NOMO-1 treated with dmso at 0.1 percent for 144 hours (cell line): ENCODE data around the gene ATP10A.

Source experiments
- DNase-seq: peaks from one replicate; lab custom pipeline; 2025; ENCODE audit not compliant: unreplicated experiment; lab: John Stamatoyannopoulos, UW

Gene ATP10A

GRCh38 chr15:25830844-25831451 is 32.2 kb downstream of the ATP10A start:
- no peak for DNase-seq

- no peak for DNase-seq
Observed at GRCh38 chr15:25829073-25829472, 34.1 kb downstream of the ATP10A start.

GRCh38 chr15:25825207-25825606 is 37.9 kb downstream of the ATP10A start:
- DNase-seq, result no peak

GRCh38 chr15:25824618-25825017 is 38.5 kb downstream of the ATP10A start:
- DNase-seq, result no peak

- no peak for DNase-seq
Observed at GRCh38 chr15:25812845-25813244, 50.3 kb downstream of the ATP10A start.

DNA sequence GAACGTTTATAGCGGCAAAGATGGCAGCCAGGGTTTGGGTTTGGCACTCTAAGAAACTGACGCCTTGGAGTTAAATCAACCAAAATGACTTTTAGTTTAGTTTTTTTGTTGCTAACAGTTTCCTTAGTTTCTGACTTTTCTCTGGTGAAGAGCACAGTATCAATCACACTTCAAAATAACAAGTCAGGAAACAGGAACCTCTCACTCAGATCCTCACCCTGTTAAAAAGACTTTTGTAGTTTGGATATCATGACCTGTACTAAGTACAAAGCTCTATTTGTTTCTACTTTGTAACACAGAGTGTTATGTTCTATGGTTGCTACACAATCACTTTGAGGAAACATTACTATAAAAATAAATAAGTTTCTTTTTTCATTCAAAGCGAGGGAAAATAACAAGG is 51.1 kb downstream of the ATP10A start:
- no peak for DNase-seq

DNA sequence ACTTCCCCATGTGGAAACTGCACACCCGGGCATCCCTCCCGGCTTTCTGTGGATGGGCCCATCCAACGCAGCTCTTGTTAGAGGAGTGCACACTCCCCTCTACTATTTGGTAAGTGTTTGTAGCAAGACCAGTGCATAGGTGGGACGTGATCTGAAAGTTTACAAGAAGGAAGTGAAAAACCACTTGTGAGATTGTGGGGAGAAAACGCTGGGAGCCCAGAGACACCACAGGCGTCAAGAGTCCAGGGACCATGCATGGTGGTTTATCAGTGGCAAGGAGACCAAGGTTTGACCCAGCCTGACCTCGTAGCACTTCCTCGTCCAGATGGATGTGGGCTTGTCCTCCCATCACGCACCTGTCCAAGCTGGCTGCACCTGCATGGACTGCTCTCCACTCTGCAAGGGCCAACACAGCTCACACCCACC is 51.6 kb downstream of the ATP10A start:
- peak; percentile 20 for DNase-seq

DNA sequence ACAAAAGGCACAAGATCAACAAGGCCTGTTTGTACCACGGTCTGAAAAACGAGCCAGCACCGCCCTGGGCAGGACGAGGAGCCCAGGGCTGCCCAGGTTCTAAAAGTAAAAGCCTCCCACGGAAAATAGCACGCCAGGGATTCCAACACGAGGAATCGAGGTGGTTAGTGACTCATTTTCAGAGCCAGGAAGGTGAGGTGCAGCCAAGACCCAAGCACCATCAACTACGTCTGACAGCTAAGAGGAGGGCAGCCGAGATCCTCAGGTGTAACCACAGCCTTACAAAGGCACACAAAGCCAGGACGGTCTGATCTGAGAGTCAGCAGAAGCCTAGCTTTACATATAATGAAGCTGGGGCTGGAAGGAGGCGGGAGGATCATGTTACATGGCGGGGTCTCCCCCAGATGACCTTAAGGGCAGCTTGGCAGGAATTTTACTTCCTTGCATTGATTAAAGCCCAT is 52.5 kb downstream of the ATP10A start:
- DNase-seq, result no peak

GRCh38 chr15:25810154-25810553 is 53.0 kb downstream of the ATP10A start:
- DNase-seq, result no peak

DNA sequence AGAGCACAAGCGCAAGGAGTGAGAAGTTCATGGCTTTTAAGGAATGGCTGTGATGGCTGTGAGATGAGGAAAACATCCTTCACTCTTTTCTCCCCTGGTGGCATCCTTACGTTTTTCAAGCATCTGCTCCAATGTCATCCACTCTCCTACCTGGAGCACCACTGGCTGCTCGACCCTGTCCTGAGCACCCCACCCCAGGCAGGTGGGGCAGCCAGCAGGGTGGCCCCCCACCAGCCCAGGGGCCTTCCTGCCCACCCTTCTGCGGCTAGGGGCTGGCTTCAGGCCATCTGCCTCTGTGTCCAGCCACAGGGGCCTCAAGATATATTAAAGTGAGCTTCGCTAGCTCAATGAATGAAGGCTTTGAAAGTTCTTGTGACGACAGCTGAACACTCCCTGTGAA is 56.1 kb downstream of the ATP10A start:
- no peak for DNase-seq

GRCh38 chr15:25805031-25805430 is 58.1 kb downstream of the ATP10A start:
- DNase-seq, result no peak

DNA sequence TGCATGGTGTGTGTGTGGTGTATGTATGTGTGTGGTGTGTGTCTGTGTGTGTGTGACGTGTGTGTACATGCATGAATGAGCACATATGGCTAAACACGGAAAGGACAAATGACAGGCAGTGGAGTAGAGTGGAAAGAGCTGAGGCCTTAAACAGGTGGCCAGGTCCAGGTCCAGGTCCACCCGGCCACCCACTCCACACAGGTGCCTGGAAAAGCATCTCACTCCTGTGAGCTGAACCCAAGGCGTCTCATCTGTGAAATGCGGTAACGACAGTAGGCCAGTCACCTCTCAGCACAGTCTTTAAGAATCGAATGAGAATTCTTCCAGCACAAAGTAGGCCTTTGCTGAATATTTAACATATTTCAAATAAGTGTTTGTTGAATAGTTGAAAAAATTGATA is 58.7 kb downstream of the ATP10A start:
- no peak for DNase-seq

DNA sequence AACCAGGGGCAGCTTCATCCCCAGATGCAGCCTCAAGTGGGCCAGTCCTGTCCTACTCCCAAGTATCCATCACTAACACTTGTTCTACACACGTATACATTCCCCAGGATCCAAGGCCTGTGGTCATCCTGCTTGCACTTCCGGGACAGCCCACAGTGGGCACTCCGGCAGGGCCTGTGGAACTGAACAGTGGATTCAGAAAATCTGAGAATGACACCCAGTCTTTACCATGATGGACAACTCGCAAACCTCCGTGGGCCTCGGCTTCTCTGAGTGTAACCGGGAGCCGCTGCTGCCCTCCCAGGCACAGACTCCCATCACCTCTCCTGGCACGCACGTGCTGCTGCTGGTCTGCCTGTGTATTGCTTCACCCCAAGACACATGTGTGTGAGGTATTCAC is 59.6 kb downstream of the ATP10A start:
- no peak for DNase-seq

DNA sequence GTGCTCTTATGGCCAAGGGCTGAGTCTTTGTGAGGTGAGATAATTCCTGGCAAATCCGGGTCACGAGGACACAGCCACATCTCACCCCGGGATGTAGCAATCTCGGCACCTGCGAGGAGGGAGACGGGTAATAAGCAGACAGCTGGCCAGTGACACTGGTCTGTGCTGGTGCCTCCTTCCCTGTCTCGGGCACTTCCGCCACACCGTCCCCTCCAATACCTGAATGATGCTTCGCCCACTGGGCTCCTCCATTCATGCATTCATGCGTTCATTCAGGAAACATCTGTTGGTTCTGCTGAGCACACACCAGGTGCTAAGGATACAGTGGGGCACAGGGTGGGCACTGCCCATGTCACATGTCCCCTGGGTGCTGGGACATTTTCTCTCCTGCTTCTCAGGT is 60.1 kb downstream of the ATP10A start:
- no peak for DNase-seq

DNA sequence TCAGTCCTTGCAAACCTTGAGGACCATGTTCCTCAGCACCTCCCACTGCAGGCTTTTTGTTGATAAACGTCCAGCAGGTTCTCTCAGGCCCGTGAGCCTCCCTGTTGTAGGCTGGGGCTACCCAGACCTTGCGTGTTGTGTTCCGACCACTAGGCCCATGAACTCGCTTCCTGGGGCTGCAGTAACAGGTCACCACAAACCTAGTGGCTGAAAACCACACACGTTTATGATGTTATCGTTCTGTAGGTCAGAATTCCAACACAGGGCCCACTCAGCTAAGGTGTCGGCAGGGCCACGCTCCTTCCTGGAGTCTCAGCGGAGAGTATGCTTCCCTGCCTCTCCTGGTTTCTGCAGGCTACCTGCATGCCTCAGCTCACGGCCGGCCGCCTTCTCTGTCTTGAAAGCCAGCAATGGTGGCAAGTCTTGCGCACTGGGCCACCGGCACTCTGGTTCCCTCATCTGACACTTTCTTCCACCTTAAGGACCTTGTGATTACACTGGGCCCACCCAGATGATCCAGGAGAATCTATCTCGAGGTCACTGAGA is 60.8 kb downstream of the ATP10A start:
- no peak for DNase-seq

- DNase-seq, result no peak
Observed at GRCh38 chr15:25801586-25802284, 61.4 kb downstream of the ATP10A start.

DNA sequence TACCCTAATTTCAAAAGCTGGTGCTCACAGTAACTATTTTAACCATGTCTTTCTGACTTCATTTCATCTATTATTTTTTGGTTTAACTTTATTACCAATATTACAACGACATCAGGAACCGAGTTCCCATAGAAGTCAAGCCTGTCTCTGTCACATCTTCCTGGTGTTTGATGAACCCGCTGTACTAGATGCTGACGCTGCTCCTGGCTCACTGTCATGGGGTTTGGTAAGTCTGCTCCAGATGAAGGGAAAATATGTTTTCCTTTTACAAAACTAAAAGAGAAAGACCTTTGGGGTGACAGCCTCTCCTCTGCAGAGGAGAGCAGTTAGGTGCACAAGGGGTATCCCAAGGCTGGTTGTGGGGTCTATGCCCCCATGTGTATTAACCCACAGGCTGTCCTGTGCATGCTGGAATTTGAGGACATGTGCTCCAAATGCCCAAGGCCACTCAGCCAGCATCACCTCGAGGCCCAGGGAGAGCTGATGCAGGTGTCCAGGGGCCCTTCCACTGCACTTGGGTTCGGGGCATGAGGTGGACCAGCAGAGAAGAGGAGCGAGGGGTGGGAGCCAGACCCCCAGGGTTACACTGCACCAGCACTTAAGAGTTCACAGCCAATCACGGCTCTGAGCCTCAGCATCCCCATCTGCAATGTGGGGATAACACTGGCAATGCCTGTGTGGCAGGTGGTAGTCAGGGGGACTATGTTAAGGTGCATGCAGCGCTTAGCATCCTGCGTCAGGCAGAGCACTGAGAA is 62.2 kb downstream of the ATP10A start:
- DNase-seq, result no peak

DNA sequence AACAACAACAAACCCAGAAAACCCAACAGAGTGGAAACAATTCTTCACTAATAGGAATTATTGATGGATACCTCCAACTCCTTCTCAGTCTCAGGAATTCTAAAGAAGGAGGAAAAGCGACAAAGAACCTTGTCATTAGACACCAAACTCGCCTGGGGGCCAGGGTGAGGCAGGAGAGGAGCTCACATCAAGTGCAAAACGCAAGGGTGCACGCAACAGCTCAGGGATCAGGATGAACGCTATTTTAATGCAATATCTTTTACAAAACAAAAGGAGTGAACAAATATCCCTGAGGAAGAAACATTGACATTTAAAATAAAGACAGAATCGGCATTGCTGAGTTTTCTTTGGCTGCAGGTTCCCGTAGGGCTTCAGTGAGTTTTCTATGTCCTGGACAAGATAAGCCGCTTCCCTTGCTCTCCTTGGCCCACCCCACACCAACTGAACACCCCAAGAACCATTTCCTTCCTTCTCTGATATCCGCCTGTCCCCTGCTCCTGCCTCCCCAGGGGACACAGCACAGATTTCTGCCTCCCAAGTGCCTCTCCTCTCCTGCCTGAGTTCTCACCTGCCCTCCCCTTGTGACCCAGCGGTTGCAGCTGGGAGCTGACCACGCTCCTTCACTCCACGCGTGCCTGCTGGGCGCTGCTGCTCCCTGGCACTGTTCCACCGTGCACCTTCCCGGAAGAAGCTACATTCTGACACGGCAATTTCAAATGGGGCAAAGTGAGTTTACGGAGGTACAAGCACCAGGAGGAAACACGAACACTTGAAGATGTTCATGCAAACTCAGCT is 63.0 kb downstream of the ATP10A start:
- no peak for DNase-seq

GRCh38 chr15:25797936-25798901 is 64.9 kb downstream of the ATP10A start:
- no peak for DNase-seq

DNA sequence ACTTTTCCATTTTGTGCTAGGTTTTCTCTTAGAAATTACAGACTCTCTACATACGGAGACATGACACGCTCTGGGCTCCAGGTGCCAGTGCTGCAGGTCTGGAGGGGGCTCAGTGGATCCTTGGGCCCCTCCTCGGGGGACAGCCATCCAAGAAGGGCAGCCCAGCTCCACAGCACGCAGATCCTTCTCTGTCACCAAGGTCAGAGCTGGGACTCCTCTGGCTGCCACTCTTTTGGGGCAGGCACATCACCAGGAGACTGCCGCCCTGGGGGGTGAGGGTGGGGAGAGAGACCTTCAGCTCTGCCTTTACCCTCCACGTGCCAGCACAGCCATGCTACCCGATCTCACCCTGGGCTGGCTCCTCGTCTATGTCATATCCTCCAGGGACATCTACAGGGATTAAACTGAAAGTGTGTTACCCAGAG is 65.6 kb downstream of the ATP10A start:
- DNase-seq, result no peak
